IMR-90 (cell line): ENCODE data around the gene GPR65.

ENCODE experiments used
- CTCF ChIP-seq: conservative IDR thresholded peaks from 2 replicates; pipeline ENCODE4 v1.5.1; 2012; ENCODE audit warnings: mild to moderate bottlenecking, low read depth, low read length, improper control_type of control experiment
- FOS ChIP-seq: fragments of 150-350 bp; IDR thresholded peaks from 2 replicates; pipeline ENCODE4 v1.6.1; 2016; ENCODE audit warnings: low read depth, low read length
- MXI1 ChIP-seq: IDR thresholded peaks from 2 replicates; pipeline ENCODE4 v1.6.1; 2012; ENCODE audit warnings: low read depth, mild to moderate bottlenecking, low read length, moderate library complexity, borderline replicate concordance
- POLR2A ChIP-seq: IDR thresholded peaks from 2 replicates; pipeline ENCODE4 v1.6.1; 2012; ENCODE audit warnings: mild to moderate bottlenecking, low read depth, low read length
- RAD21 ChIP-seq: IDR thresholded peaks from 2 replicates; pipeline ENCODE4 v1.6.1; 2012; ENCODE audit warnings: low read length, improper control_type of control experiment

DNA sequence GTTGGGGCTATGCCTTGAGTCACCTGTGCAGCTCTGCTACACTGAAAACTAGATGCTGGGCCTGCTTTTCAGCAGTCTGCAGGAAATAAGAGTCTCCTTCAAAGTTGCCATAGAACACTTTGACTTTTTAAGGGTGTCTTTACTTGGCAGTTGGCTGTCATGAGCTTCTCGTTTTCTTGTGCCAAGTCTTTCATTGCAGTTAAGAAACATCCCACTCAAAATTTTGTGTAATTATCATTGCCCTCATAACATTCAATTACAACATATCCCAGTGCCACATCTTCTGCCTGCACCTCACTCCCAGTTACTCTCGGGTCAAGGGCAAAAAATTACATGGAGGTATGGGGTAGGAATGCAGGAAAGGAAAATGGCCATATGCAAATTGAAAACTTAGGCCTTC is 29.1 kb downstream of the GPR65 start:
- TF ChIP-seq MXI1 (no peak), CTCF (no peak), FOS (no peak), RAD21 (no peak), POLR2A (no peak)
